Measurements from ENCODE around the gene ZNF106.

Gene ZNF106

GRCh38 chr15:42368096-42368495 is 122.8 kb downstream of the ZNF106 start:
- DNase-seq (ENCODE audit: low read depth, low spot score) = no peak

- no peak for DNase-seq (ENCODE audit: low read depth, low spot score)
Observed at GRCh38 chr15:42367041-42367440, 123.9 kb downstream of the ZNF106 start.

GRCh38 chr15:42365921-42366550 is 124.9 kb downstream of the ZNF106 start:
- DNase-seq (ENCODE audit: low read depth, low spot score) = no peak

- DNase-seq (ENCODE audit: low read depth, low spot score) = no peak
Observed at GRCh38 chr15:42364529-42364928, 126.4 kb downstream of the ZNF106 start.

GRCh38 chr15:42363942-42364341 is 127.0 kb downstream of the ZNF106 start:
- no peak for DNase-seq (ENCODE audit: low read depth, low spot score)

GRCh38 chr15:42363487-42363886 is 127.5 kb downstream of the ZNF106 start:
- no peak for DNase-seq (ENCODE audit: low read depth, low spot score)

Measured in brain pericyte (primary cell).